HG03196 (cell line): ENCODE data around the gene RNF121.

Experiments used
- ATAC-seq: cut with Tn5 transposase; IDR thresholded peaks from one replicate; pipeline ENCODE4 v1.9.1; 2021; ENCODE audit not compliant: unreplicated experiment

The RNF121 gene

DNA sequence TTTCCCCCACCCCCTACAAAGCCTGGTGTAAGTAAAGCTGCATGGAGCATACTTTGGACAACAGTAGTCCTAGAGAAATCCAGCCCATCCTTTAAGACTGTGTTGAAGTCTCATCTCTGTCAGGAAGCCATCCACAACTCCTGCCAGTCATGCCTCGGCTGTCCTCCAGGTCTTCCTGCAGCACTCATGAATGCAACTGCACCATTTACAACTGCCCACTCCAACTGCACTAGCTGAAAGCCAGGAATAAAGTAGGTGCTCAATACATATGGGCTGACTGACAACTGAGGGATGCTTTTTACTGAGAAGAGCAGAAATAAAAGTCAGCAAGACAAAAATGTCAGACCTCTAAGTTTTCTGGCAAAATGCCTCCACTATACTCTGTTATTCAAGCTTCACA, 97.2 kb downstream of the RNF121 start:
- ATAC-seq, result no peak

DNA sequence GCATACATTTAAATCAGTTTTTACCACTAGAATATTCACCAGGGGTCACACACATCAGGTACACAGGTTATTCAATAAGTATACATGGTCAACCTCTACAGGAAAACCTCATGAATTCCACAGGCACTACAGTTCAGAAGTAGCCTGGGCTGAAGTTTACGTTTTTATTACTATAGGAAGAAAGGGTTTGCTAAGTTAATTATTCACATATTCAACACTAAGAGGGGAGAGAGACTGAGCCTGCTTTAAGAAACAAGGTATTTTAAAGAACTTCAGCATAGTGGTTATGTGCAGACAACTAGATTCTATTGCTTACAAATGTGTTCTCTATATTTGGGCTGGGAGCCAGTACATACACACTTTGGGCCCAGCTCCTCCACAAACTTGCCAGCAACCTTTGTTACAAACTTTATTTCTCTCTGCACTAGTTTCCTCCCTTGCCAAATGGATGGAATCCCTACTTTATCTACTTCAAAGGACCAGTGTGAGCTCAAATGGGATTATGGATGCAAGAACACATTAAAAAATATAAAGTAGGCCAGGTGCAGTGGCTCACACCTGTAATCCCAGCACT, 101.7 kb downstream of the RNF121 start:
- ATAC-seq, result no peak

DNA sequence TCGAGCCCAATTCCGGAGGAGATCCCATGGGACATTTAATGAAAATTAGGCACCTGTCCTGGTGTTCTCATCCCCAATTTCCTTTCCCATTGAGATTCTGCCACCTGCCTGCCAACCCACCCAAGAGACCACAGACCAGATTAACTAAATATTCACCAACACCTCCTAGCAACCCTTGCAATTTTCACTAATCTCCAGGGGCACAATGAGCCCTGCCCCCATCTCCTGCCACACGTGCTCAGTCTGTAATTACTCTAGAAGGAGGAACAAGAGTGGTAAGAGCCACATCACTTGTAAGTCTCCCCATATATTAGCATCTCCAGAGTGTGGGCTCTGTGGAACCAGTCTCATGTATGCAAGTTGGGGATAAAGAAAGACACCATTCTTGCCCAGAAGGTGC, 107.8 kb downstream of the RNF121 start:
- ATAC-seq, result no peak

DNA sequence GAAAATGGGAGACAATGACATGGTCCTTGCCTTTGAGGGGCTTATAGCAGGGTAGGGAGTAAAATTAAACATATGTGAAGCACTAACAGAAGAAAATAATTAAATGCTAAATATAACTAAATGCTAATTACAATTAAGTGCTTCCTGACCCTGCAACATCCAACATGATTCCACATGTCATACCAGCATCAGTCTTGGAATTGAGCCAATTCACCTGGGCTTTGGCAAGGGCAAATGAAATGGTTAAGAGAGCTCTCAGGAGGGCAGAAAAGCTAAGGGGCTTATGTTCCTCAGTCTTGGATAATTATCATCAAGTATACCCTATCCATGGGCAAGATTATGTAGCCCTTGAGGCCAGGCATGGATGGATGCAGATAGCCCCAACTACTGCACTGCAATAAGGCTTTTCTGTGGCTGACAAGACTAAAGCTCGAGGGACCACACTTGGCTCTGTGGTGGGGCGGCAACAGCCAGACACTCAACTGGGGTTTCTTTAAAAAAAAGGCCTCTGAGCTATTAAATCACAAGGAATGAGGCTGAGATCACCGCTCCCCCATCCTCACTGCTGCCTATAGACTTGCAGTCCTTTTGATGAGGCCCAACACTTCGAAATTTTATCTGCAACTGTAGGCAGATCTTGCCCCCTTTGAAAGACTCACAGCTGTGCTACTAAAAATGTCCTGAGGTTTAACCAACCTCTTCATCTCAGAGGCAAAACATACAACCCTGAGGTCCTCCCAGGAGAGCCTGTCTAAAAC, 108.9 kb downstream of the RNF121 start:
- no peak for ATAC-seq

DNA sequence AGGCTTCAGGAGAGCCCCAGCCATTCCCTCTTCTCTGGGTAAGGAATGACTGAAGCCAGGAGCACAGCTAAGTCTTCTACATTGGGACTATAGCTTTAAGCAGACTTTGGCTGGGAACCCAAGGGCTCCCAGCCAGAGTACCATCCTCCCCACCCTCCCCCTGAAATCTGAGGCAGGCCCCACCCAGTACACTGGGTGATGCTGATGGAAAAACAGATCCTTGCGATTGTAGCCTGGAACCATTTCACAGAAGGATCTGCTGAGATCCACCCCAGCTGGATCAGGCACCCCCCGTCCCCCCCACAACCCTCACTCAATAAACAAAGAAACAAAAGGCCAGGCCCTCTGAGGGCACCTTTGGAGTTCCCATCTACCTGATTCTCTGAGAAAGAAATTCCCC, 109.6 kb downstream of the RNF121 start:
- no peak for ATAC-seq

DNA sequence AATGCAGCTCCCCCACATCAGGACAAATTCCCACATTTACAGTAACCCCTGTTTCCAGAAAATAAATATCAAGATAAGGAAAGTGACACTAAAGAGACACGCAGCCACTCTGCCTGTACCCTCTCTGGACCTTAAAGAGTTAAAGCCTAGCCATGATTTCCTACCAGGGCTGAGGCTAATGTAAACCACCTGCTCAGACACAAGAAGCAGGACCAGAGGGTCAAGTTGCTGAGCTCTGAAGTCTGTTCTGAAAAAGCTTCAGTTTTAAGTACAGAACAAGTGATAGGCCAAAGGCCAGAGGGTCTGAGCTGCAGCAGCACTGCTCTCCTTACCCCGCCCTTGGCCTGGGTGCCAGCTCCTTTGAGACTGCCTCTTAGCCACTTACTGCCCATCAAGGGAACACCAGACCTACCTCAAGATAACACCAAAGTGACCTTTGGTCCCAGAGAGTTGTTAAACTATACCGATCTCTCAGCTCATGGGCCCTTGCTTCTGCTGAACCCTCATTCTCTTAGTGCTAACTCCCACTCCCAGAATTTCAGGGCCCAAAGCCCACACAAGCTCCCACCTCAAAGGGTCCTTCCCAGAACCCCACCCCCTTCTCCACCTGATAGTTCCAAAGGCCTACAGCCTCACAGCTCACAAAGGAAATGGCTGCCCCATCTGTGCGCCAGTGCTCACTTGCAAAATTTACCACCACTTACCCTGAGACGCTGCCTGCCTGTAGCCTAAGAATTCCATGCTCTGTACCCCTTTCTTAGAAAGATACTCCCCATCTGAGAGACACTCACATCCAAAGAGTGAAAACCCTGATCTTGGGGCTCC, 110.4 kb downstream of the RNF121 start:
- no peak for ATAC-seq

DNA sequence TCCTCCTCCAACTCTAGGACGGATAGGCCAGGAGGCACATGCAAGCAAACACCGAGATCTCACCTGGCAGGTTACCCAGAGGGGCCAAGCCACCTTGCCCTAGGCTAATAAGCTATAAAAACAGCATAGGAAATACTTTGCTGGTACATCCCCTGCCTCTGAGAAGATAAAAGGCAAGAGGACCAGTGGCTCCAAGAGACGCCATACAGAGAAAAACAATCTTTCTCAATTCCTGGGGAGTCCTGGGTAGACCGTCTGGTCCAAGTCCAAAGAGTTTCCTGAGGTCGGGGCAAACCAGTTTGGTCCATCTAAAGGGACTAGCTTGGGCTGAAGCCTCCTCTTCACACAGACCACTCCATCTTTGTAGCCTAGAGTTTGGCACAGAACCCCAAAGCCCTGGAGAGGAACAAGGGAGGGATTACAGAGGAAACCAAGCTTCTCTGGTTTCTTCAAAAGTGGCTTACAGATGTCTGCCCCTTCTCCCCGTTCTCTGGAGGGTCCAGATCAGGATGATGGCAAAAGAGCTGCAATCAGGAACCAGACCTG, 111.1 kb downstream of the RNF121 start:
- no peak for ATAC-seq

DNA sequence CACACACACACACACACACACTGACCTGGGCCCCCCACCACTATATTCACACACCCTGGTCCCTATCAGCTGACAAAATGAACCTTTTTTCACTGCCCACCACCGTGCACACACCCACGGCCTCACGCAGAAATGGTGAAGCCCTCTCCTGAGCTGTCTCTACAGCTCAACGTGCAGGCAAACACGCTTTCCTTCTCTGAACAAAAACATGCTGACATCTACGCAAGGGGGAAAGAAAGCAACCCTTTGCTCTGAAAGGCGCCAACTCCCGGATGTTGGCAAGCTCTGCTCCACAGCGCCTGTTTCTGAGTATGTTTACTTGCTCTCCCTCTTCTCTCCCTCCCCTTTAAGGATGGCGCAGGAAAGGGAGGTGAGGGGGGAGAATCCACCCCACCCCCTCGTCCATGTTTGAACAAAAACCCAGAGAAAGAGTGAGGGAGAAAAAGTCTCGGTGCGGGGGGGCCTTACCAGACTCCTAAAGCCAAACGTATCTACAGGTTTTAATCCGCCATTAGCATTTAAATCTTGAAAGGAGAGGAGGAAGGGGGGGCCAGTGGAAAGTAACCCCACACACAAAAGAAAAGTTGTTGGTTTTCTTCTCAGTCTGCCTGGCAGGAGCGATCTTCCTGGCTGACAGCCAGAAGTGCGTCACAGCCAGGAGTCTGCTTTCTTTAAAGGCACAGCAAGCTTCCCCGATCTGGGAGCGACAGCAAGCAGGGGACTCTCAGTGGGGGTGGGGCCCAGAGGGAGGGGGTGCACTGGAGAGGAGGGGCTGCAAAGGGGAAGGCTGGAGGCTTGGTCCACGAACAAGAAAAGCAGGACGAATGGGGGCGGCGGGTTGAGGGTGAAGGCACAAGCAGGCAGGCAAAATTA, 111.9 kb downstream of the RNF121 start:
- ATAC-seq, result no peak

DNA sequence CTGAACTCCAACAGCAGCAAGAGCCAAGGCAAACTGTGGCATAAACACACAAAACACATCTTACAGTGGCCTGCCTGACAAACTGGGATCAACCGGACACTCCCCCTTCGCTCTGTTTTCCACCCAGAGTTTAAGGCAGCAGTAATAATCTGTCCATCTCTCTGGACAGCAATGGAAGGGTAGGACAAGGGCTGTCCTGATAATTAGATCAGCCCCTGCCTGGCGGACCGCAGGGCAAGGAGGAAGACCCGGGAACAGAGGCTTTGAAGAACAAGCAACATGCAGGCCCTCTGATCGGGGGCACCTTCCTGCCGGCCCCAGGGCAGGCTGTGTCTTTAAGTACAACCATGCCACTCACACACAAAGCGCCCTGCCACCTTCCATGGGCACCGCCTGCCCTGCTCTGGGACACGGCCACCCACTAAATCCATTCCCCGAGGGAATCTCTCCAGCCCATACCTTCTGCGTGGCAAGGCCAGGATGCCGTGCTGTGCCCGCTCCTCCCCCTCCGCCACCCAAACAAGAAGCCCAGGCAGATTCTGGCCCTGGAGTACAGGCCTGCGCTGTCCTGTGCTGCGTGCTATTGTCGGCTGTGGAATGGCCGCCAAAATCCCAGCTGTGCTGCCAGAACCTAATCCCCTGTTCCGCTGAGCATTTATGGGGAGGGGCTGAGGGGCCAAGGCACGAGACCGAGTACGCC, 112.7 kb downstream of the RNF121 start:
- ATAC-seq, result no peak

DNA sequence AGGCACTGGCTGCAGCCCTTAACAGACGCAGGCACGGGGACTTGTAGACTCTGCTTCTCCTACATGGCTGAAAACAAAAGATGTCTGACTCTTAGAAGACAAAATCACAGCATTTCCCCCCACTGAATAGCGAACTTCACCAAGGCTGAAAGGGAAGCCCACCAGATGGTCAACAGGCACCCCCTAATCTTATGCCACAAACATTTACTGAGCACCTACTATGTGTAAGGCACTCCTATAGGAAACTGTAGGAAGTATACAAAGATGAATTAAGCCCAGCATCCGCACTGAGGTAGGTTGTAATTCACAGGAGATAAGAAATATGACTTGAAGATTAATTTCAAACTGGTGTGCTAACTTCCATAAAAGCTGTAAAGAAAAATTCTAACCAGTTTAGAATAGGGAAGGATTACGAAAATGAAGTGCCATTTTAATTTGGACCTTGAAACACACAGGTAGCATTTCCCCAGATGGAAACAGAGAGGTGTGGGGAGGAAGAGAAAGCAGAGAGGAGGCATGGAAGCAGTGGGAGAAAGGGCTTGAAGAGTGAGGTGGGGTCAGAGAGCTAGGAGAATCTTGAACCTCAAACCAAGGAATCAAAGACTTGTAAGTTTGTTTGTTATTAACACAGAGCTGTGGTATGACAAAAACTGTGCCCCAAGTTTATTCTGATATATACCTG, 113.4 kb downstream of the RNF121 start:
- no peak for ATAC-seq

DNA sequence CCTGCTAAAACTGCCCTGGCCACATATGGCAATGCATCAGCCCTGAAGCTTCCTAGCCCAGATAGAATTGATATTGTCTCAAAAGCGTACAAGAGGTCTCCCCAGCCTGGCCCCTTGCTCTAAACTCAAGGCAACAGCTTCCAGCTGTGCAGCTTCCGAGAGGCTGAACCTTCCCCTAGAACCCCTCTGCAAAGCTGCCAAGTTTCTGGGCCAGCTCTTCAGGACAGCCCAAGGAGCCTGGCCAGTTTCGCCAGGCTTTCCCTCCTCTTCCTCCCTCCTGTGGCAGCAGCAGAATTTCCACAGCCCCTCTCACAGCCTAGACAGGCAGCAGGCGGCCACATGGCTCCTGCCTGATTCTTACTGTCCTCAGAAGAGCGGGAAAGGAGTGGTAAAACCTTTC, 117.0 kb downstream of the RNF121 start:
- ATAC-seq, result no peak
